ENCODE measurements around the gene NR4A2. TPM values are rescaled to one million over a fixed set of nuclear protein-coding genes. Genes with fewer than 3 reads are reported as not detected.

The NR4A2 gene
- polyA plus RNA-seq, 1 of the 3 experiments (the other 2 are of a cell fraction) = 16.2 TPM

GRCh38 chr2:156333274-156333950 lies 891 bp upstream of the NR4A2 start:
- no peaks in the 10 kb centered on the region for H3K79me2 ChIP-seq (ENCODE audit: insufficient read depth)
- POLR2A ChIA-PET = no interaction called here
- under 1% methylated on average over 21 of the region's 28 CpGs for WGBS (ENCODE audit: low lambda C conversion rate)

GRCh38 chr2:156332284-156332533 lies 312 bp downstream of the NR4A2 start:
- TF ChIP-seq SIN3A (IDR thresholded peaks at IDR 0.05; ENCODE audit: borderline replicate concordance, low read depth, low read length) (no peak), SMC3 (IDR thresholded peaks at IDR 0.05; ENCODE audit: low read depth, low read length) (no peak), NRF1 (IDR thresholded peaks at IDR 0.05; ENCODE audit: low read depth, low read length) (no peak), RFX5 (IDR thresholded peaks at IDR 0.05; ENCODE audit: low read length) (no peak), TEAD4 (IDR thresholded peaks at IDR 0.05; ENCODE audit: borderline replicate concordance, insufficient read depth) (no peak), TAF1 (IDR thresholded peaks at IDR 0.05; ENCODE audit: borderline replicate concordance, low read depth, low read length) (no peak), CHD2 (IDR thresholded peaks at IDR 0.05; ENCODE audit: low read length, partially characterized antibody) (no peak), USF2 (IDR thresholded peaks at IDR 0.05; ENCODE audit: borderline replicate concordance, low read depth, low read length) (no peak), ZBTB33 (IDR thresholded peaks at IDR 0.05; ENCODE audit: borderline replicate concordance, low read depth) (no peak)
- H3K27ac ChIP-seq (ENCODE audit: low read depth in 2 of 2, low read length in 1 of 2) = peak overlapping the region in 1 of 2 experiments; percentile 64; a peak in 1 of 4 replicates
- no peaks in the 10 kb centered on the region for H4K20me1 ChIP-seq (ENCODE audit: insufficient read depth)
- H3K36me3 ChIP-seq (replicated peaks in 1 of 2; ENCODE audit: control insufficient read depth in 1 of 2, insufficient read depth in 2 of 2, low read length in 1 of 2) = no peaks in the 10 kb centered on the region
- H3K4me2 ChIP-seq = peak overlapping the region; percentile 98
- DNase-seq = no peak
- H3K79me2 ChIP-seq (ENCODE audit: insufficient read depth) = no peaks in the 10 kb centered on the region
- H2AFZ ChIP-seq (ENCODE audit: low read depth) = peak overlapping the region; percentile 83; the same call in 1 of the 2 replicates
- WGBS (ENCODE audit: low lambda C conversion rate) = 8% methylated on average over 12 of the region's 12 CpGs
- H3K9ac ChIP-seq = peak overlapping the region; percentile 74; the same call in 1 of the 2 replicates
- ChIA-PET CTCF (interaction anchor here (2.0 kb wide), 1 partner anchor 257 kb away, joined by 11 read pairs; no protein-coding TSS in a partner anchor), POLR2A (no interaction called here)
- no peaks in the 10 kb centered on the region for H3K9me3 ChIP-seq
- H3K4me3 ChIP-seq (ENCODE audit: low read depth in 2 of 2, low read length in 1 of 2) = peak overlapping the region; percentile 60 to 75
- peaks cover 18% of the 10 kb centered on the region for H3F3A ChIP-seq (replicated peaks; ENCODE audit: insufficient read depth)
- peaks cover 6 to 19% of the 10 kb centered on the region in 2 experiments; a peak in 3 of 4 replicates for H3K4me1 ChIP-seq (ENCODE audit: control insufficient read depth in 1 of 2, insufficient read depth in 2 of 2, low read depth in 1 of 2, low read length in 1 of 2)
- peaks cover 49% of the 10 kb centered on the region for H3K27me3 ChIP-seq (ENCODE audit: insufficient read depth)
- H3K9me2 ChIP-seq = no peaks in the 10 kb centered on the region

More at GRCh38 chr2:156333274-156333950, 891 bp upstream of the NR4A2 start:
- H3K4me2 ChIP-seq = peak overlapping the region; percentile 98
- no peaks in the 10 kb centered on the region for H3K9me3 ChIP-seq
- peak overlapping the region in 1 of 2 experiments; percentile 93; a peak in 2 of 4 replicates for H3K27ac ChIP-seq (ENCODE audit: low read depth in 2 of 2, low read length in 1 of 2)
- H3K27me3 ChIP-seq (ENCODE audit: insufficient read depth) = peaks cover 37% of the 10 kb centered on the region
- H3K36me3 ChIP-seq (replicated peaks in 1 of 2; ENCODE audit: control insufficient read depth in 1 of 2, insufficient read depth in 2 of 2, low read length in 1 of 2) = peaks cover 0 to 3% of the 10 kb centered on the region in 2 experiments
- TF ChIP-seq IRF3 (IDR thresholded peaks at IDR 0.05; ENCODE audit: low read depth, low read length) (no peak), TAF1 (IDR thresholded peaks at IDR 0.05; ENCODE audit: borderline replicate concordance, low read depth, low read length) (no peak), MXI1 (IDR thresholded peaks at IDR 0.05; ENCODE audit: low read depth, low read length) (no peak), GATA2 (CRISPR knock-in tag; IDR thresholded peaks at IDR 0.05) (no peak)
- no peaks in the 10 kb centered on the region for H3K9me2 ChIP-seq
- CTCF ChIA-PET = interaction anchor here (1.8 to 5.4 kb wide), 3 partner anchors 11 to 257 kb away, joined by 4 to 87 read pairs (median 21); no protein-coding TSS in a partner anchor
- no peak for DNase-seq
- H3K4me3 ChIP-seq (ENCODE audit: low read depth in 2 of 2, low read length in 1 of 2) = peak overlapping the region; percentile 60 to 75
- peak overlapping the region; percentile 83 for H2AFZ ChIP-seq (ENCODE audit: low read depth)
- H3K9ac ChIP-seq = peak overlapping the region; percentile 74
- H4K20me1 ChIP-seq (ENCODE audit: insufficient read depth) = no peaks in the 10 kb centered on the region
- H3K4me1 ChIP-seq (ENCODE audit: control insufficient read depth in 1 of 2, insufficient read depth in 2 of 2, low read depth in 1 of 2, low read length in 1 of 2) = peaks cover 6 to 19% of the 10 kb centered on the region in 2 experiments; a peak in 3 of 4 replicates
- peaks cover 18% of the 10 kb centered on the region for H3F3A ChIP-seq (replicated peaks; ENCODE audit: insufficient read depth)
